Choroid plexus epithelial cell (primary cell): ENCODE measurements around the gene ZBTB38.

Experiments used
- DNase-seq: peaks from one replicate; pipeline ENCODE4 v3.0.0-alpha.2; 2010; ENCODE audit warnings: low read depth
- H3K4me3 ChIP-seq: 2 replicates; pipeline ENCODE4 v1.5.1; 2011; ENCODE audit warnings: low read depth, mild to moderate bottlenecking, control low read depth, low read length, moderate library complexity
- CTCF ChIP-seq: conservative IDR thresholded peaks from 2 replicates; pipeline ENCODE4 v1.5.1; 2011; ENCODE audit warnings: low read depth, mild to moderate bottlenecking, control low read depth, inconsistent platforms, low read length, moderate library complexity

ZBTB38 gene

DNA sequence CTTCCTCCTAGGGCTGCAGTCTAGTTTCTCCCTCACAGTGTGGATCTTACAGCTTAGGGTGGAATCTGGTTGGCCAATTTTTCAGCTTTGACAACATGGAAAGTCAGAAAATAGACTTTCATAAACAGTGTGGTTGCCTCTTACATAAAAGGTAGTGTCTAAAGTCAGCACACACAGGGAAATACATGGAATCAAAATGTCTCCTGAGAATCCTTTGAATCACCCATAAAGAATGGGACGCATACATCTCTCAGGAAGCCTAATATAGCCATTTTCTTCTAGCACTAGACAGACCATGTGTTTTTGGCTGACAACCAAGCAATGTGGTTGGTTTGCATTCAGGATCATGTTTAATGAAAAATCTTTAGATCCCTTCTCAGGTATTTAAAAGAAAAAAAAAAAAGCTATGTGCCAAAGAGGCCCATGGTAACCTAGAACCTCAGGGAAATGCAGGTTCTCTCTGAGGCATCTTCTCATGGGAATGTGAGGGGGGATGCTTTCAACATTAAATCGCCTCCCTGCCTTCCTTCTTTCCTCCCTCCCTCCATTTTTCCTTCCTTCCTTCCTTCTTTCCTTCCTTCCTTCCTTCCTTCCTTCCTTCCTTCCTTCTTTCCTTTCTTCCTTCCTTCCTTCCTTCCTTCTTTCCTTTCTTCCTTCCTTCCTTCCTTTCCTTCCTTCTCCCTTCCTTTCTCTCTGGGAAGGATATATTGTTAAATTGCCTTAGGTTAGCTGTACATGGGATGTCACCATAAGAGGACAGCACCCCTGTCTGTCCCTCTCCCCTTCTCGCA, 34.3 kb upstream of the ZBTB38 start:
- no peak overlapping the region for H3K4me3 ChIP-seq
- TF ChIP-seq CTCF = no peak
- peak; percentile 54 for DNase-seq

- no peak for TF ChIP-seq CTCF
- DNase-seq = no peak
- H3K4me3 ChIP-seq = no peak overlapping the region
These were observed 33.6 kb upstream of the ZBTB38 start for GRCh38 chr3:141334627-141335250.

- TF ChIP-seq CTCF = no peak
- H3K4me3 ChIP-seq = no peak overlapping the region
- peak; percentile 86 for DNase-seq
These were observed 32.7 kb upstream of the ZBTB38 start for GRCh38 chr3:141335531-141336061.

GRCh38 chr3:141336672-141337522, 31.4 kb upstream of the ZBTB38 start:
- no peak for TF ChIP-seq CTCF
- no peak overlapping the region for H3K4me3 ChIP-seq
- DNase-seq = peak; percentile 58

DNA sequence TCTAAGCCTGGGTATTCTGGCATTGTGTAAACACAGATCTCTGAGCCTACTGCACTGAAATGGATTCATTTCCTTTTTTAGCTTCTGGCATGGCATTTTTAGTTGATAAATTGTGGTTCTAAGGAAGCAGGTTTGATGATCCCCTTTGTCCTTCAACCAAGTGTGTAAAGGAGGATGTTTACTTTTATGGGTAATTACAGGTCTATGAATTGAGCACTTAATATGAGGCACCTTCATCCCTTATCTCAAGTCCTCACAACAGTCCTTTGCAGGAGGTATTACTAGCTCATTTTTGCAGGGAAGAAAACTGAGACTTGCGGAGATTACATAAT, 30.8 kb upstream of the ZBTB38 start:
- DNase-seq = no peak
- no peak for TF ChIP-seq CTCF
- no peak overlapping the region for H3K4me3 ChIP-seq

GRCh38 chr3:141337991-141338390, 30.3 kb upstream of the ZBTB38 start:
- TF ChIP-seq CTCF = no peak
- no peak overlapping the region for H3K4me3 ChIP-seq
- DNase-seq = no peak
